GM19239 (cell line): Measurements from ENCODE around the gene ZMAT3.
"Not testable (repeated sequence)": the region's sequence is repeated elsewhere in the genome, so short reads cannot be mapped to it uniquely, and the experiment has no call there.

Source experiments
- DNase-seq: peaks from one replicate; pipeline ENCODE4 v3.0.0; 2011; ENCODE audit warnings: low spot score; ENCODE audit not compliant: insufficient read length
- FAIRE-seq: peaks from 2 replicates; lab custom pipeline; 2011; peaks lifted over from hg19 to GRCh38; lab: Jason Lieb, UNC

Gene ZMAT3

GRCh38 chr3:179069762-179070390, 1.7 kb downstream of the ZMAT3 start:
- DNase-seq (no peak), FAIRE-seq (no peak)

GRCh38 chr3:179068779-179069530, 2.7 kb downstream of the ZMAT3 start:
- no peak for DNase-seq
- FAIRE-seq = peak; percentile 40

GRCh38 chr3:179067839-179068238, 3.8 kb downstream of the ZMAT3 start:
- DNase-seq (no peak), FAIRE-seq (no peak)

- no peak for FAIRE-seq
Observed at GRCh38 chr3:179067291-179067690, 4.3 kb downstream of the ZMAT3 start.

GRCh38 chr3:179063945-179064560, 7.6 kb downstream of the ZMAT3 start:
- FAIRE-seq = no peak
- no peak for DNase-seq

More at GRCh38 chr3:179067291-179067690, 4.3 kb downstream of the ZMAT3 start:
- DNase-seq = no peak

- DNase-seq = no peak
- no peak for FAIRE-seq
Observed at GRCh38 chr3:179056326-179056725, 15.3 kb downstream of the ZMAT3 start.

- FAIRE-seq, DNase-seq: not testable (repeated sequence)
Observed at GRCh38 chr3:179054565-179054964, 17.0 kb downstream of the ZMAT3 start.

GRCh38 chr3:179046497-179047353, 24.9 kb downstream of the ZMAT3 start:
- DNase-seq = peak; percentile 26
- FAIRE-seq = peak; percentile 86

- no peak for DNase-seq
- FAIRE-seq = peak; percentile 83
Observed at GRCh38 chr3:179045719-179046402, 25.7 kb downstream of the ZMAT3 start.

- DNase-seq, FAIRE-seq: not testable (repeated sequence)
Observed at GRCh38 chr3:179038899-179039251, 32.7 kb downstream of the ZMAT3 start.

GRCh38 chr3:179038216-179038898, 33.3 kb downstream of the ZMAT3 start:
- no peak for DNase-seq
- no peak for FAIRE-seq

- DNase-seq = no peak
- no peak for FAIRE-seq
Observed at GRCh38 chr3:179037351-179037750, 34.3 kb downstream of the ZMAT3 start.

GRCh38 chr3:179036626-179037300, 34.8 kb downstream of the ZMAT3 start:
- FAIRE-seq = no peak

GRCh38 chr3:179036226-179036625, 35.4 kb downstream of the ZMAT3 start:
- FAIRE-seq = no peak
- DNase-seq = no peak

More at GRCh38 chr3:179036626-179037300, 34.8 kb downstream of the ZMAT3 start:
- no peak for DNase-seq

- no peak for FAIRE-seq
- no peak for DNase-seq
Observed at GRCh38 chr3:179035232-179035631, 36.4 kb downstream of the ZMAT3 start.

GRCh38 chr3:179033304-179033657, 38.3 kb downstream of the ZMAT3 start:
- not testable (repeated sequence) for DNase-seq, FAIRE-seq

GRCh38 chr3:179032454-179033303, 38.9 kb downstream of the ZMAT3 start:
- not testable (repeated sequence) for FAIRE-seq, DNase-seq

- FAIRE-seq = no peak
- no peak for DNase-seq
Observed at GRCh38 chr3:179029096-179029495, 42.5 kb downstream of the ZMAT3 start.
